Activated CD8-positive, alpha-beta T cell treated with anti-CD3 and anti-CD28 coated beads for 36 hours (primary cell): ENCODE results near the gene SHFL. TPM values are rescaled to one million over a fixed set of nuclear protein-coding genes. Genes with fewer than 3 reads are reported as not detected.
A peak's percentile ranks its signal among the peaks of the same experiment; 100 is the strongest.

Experiments
- ATAC-seq: fragments of 200-7000 bp; cut with Tn5 transposase; one replicate; pipeline ENCODE4 v1.10.0; 2021; ENCODE audit warnings: mild to moderate bottlenecking, moderate library complexity
- CTCF ChIA-PET: fragments of 350-600 bp; sonication (Branson Sonifier 250); formaldehyde crosslinking; loops from one replicate; lab custom pipeline; 2021; ENCODE audit warnings: antibody characterized with exemption; lab: Charles Lee
- POLR2A ChIA-PET: fragments of 350-600 bp; sonication (Branson Sonifier 250); formaldehyde crosslinking; loops from one replicate; lab custom pipeline; 2021; ENCODE audit warnings: antibody characterized with exemption; lab: Charles Lee
- DNase-seq: peaks from one replicate; pipeline ENCODE4 v3.0.0-alpha.2; 2020
- H3K27ac Mint-ChIP-seq: one replicate; pipeline ENCODE4 v1.8.0; 2021; ENCODE audit warnings: mild to moderate bottlenecking, mixed read lengths
- H3K27me3 Mint-ChIP-seq: one replicate; pipeline ENCODE4 v1.8.0; 2021; ENCODE audit warnings: mixed read lengths
- H3K36me3 Mint-ChIP-seq: one replicate; pipeline ENCODE4 v1.8.0; 2021; ENCODE audit warnings: low read depth, mixed read lengths
- H3K4me1 Mint-ChIP-seq: one replicate; pipeline ENCODE4 v1.8.0; 2021; ENCODE audit warnings: low read depth, mixed read lengths
- H3K4me3 Mint-ChIP-seq: one replicate; pipeline ENCODE4 v1.8.0; 2021; ENCODE audit warnings: mild to moderate bottlenecking, moderate library complexity, mixed read lengths
- H3K9me3 Mint-ChIP-seq: one replicate; pipeline ENCODE4 v1.8.0; 2021; ENCODE audit warnings: mixed read lengths
- intact Hi-C: fragments of 100-400 bp; cut with micrococcal nuclease; formaldehyde crosslinking; loops from one replicate; pipeline ENCODE4 v1.10.0; 2022
- total RNA-seq, 2 experiments: library from RNA; stranded (reverse); gene quantifications; one replicate each; pipeline ENCODE4 v1.2.3, GENCODE V29; 2021
- TF ChIP-seq, protein P1 (sequence below): fragments of 200-600 bp; IDR thresholded peaks from one replicate; pipeline ENCODE4 v1.8.0; 2022; ENCODE audit warnings: antibody characterized with exemption, mild to moderate bottlenecking

Gene SHFL
- total RNA-seq, 2 experiments from 2014 or later = 45.6 to 49.5 TPM

- ATAC-seq (no peak), DNase-seq (peak; percentile 35)
- H3K4me1 Mint-ChIP-seq = peaks cover 50% of the 10 kb centered on the region
- ChIA-PET POLR2A (interaction anchor here (0.8 to 23.2 kb wide), 12 partner anchors 15 to 183 kb away, joined by 3 to 521 read pairs (median 5); partner anchors contain the start of genes ANGPTL6, DNMT1, P2RY11 and PPAN), CTCF (interaction anchor here (1.1 to 8.9 kb wide), 6 partner anchors 9 to 183 kb away, joined by 3 to 128 read pairs (median 5); partner anchors contain the start of genes ANGPTL6 and PPAN)
- no peak overlapping the region for H3K4me3 Mint-ChIP-seq
- no peaks in the 10 kb centered on the region for H3K9me3 Mint-ChIP-seq
- H3K36me3 Mint-ChIP-seq = peaks cover 71% of the 10 kb centered on the region
- TF ChIP-seq, protein P1, sequence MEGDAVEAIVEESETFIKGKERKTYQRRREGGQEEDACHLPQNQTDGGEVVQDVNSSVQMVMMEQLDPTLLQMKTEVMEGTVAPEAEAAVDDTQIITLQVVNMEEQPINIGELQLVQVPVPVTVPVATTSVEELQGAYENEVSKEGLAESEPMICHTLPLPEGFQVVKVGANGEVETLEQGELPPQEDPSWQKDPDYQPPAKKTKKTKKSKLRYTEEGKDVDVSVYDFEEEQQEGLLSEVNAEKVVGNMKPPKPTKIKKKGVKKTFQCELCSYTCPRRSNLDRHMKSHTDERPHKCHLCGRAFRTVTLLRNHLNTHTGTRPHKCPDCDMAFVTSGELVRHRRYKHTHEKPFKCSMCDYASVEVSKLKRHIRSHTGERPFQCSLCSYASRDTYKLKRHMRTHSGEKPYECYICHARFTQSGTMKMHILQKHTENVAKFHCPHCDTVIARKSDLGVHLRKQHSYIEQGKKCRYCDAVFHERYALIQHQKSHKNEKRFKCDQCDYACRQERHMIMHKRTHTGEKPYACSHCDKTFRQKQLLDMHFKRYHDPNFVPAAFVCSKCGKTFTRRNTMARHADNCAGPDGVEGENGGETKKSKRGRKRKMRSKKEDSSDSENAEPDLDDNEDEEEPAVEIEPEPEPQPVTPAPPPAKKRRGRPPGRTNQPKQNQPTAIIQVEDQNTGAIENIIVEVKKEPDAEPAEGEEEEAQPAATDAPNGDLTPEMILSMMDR = no peak
- intact Hi-C loops = no loop called here
- no peaks in the 10 kb centered on the region for H3K27me3 Mint-ChIP-seq
- H3K27ac Mint-ChIP-seq = no peak overlapping the region
Measured at GRCh38 chr19:10114651-10115391, 28.7 kb downstream of the SHFL start.

GRCh38 chr19:10115392-10116084, 29.4 kb downstream of the SHFL start:
- DNase-seq = no peak
- CTCF ChIA-PET = interaction anchor here (1.1 to 8.9 kb wide), 3 partner anchors 15 to 183 kb away, joined by 4 to 128 read pairs (median 4); partner anchors contain the start of gene ANGPTL6
- no peaks in the 10 kb centered on the region for H3K27me3 Mint-ChIP-seq
- intact Hi-C loops = no loop called here
- no peak overlapping the region for H3K4me3 Mint-ChIP-seq
- TF ChIP-seq, protein P1 = no peak
- POLR2A ChIA-PET = interaction anchor here (1.0 to 23.2 kb wide), 11 partner anchors 12 to 144 kb away, joined by 3 to 521 read pairs (median 5); partner anchors contain the start of genes ANGPTL6, P2RY11 and PPAN
- H3K27ac Mint-ChIP-seq = peak overlapping the region; percentile 25
- H3K9me3 Mint-ChIP-seq = no peaks in the 10 kb centered on the region
- ATAC-seq = no peak
- H3K4me1 Mint-ChIP-seq = peaks cover 47% of the 10 kb centered on the region
- peaks cover 65% of the 10 kb centered on the region for H3K36me3 Mint-ChIP-seq

DNA sequence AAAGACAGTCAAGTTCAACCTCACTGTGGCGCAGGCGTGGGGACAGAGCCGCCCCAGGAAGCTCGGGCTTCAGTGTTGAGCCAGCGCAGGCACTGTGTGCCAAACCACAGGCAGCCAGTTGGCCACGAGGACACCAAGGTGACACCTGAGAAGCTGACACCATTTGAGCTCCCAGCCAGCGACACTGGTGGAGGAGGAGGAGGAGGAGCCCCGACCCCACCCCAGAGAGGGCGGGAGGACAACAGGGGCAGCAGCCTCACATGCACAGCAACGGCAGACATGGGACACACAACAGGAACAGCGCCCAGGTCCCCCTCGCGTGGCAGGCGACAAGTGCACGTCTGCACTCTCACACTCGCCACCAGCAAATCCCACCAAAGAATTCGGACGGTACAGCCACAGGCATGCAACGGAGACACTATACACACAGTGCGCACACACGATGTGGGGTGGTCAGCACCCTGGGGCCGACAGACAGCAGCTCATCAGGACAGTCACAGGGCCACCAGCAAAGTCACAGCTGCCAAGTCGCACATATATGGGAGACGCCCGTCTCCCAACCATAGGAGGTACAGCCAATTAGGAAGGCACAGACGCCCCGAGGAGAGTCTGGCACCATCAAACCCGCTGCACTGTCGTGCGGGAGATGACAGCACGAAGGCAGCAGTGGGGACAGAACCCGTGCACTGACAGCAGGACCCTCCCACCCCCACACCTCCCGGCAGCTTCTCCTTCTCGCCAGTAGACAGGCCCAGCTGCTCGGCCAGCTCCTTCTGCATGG, 30.2 kb downstream of the SHFL start:
- Mint-ChIP-seq H3K4me3 (no peak overlapping the region), H3K9me3 (no peaks in the 10 kb centered on the region), H3K4me1 (peaks cover 42% of the 10 kb centered on the region), H3K27me3 (no peaks in the 10 kb centered on the region), H3K36me3 (peaks cover 61% of the 10 kb centered on the region), H3K27ac (peak overlapping the region; percentile 25)
- intact Hi-C loops = no loop called here
- ATAC-seq (no peak), DNase-seq (peak; percentile 28)
- TF ChIP-seq, protein P1 = no peak
- POLR2A ChIA-PET = interaction anchor here (1.0 to 23.2 kb wide), 9 partner anchors 11 to 134 kb away, joined by 3 to 521 read pairs (median 4); partner anchors contain the start of genes ANGPTL6, P2RY11 and PPAN
- CTCF ChIA-PET = interaction anchor here (1.5 to 8.9 kb wide), 2 partner anchors 16 to 184 kb away, joined by 4 to 128 read pairs; partner anchors contain the start of gene ANGPTL6

DNA sequence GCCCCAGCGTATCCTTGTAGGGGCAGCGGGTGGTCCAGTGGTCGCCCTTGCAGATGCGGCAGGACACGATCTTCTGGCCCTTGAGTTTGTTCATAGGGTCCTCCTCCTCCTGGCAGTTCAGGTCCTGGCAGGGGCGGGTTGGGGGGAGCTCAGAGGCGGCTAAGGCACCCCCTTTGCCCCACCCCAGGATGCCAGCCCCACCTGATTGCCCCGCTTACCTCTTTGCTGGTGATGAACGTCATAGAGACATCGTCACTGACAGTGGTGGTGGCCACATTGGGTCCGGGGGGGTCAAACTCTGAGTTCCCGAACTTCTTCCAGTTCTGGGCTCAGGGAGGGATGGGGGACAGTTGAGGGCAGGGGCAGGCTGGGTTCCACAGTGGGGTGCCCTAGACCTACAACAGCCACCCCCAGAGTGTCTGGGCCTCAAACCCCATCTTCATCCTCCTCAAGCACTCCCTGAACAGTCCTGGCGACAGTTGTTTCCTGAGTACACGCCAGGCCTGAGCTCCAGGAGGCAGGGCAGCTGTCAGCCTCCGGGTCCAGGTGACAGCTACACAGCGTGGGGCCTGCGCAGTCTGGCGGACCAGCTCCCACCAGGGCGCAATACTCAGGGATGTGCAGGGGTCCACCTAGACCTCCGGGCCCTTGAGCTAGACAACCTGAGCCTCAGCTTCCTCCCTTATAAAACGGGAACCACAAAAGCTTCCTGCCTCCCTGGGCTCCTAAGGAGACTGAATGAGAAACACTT, 30.9 kb downstream of the SHFL start:
- intact Hi-C loops = no loop called here
- peaks cover 36% of the 10 kb centered on the region for H3K4me1 Mint-ChIP-seq
- H3K27ac Mint-ChIP-seq = peak overlapping the region; percentile 25
- POLR2A ChIA-PET = interaction anchor here (0.6 to 23.2 kb wide), 4 partner anchors 13 to 32 kb away, joined by 3 to 521 read pairs (median 10); partner anchors contain the start of genes ANGPTL6, P2RY11 and PPAN
- ATAC-seq = no peak
- CTCF ChIA-PET = interaction anchor here (1.0 to 8.9 kb wide), 2 partner anchors 17 to 89 kb away, joined by 3 to 128 read pairs; partner anchors contain the start of gene ANGPTL6
- no peaks in the 10 kb centered on the region for H3K9me3 Mint-ChIP-seq
- no peak for DNase-seq
- H3K27me3 Mint-ChIP-seq = no peaks in the 10 kb centered on the region
- TF ChIP-seq, protein P1 = no peak
- H3K36me3 Mint-ChIP-seq = peaks cover 54% of the 10 kb centered on the region
- peak overlapping the region; percentile 18 for H3K4me3 Mint-ChIP-seq
